ENCODE results near the gene PPT2. TPM values are rescaled to one million over a fixed set of nuclear protein-coding genes. Genes with fewer than 3 reads are reported as not detected.

The PPT2 gene
- total and polyA plus RNA-seq, 9 donors: 33.5 to 63.9 (median 43.9) TPM

GRCh38 chr6:32120573-32121059 lies 33.3 kb upstream of the PPT2 start:
- TF ChIP-seq, protein P1, sequence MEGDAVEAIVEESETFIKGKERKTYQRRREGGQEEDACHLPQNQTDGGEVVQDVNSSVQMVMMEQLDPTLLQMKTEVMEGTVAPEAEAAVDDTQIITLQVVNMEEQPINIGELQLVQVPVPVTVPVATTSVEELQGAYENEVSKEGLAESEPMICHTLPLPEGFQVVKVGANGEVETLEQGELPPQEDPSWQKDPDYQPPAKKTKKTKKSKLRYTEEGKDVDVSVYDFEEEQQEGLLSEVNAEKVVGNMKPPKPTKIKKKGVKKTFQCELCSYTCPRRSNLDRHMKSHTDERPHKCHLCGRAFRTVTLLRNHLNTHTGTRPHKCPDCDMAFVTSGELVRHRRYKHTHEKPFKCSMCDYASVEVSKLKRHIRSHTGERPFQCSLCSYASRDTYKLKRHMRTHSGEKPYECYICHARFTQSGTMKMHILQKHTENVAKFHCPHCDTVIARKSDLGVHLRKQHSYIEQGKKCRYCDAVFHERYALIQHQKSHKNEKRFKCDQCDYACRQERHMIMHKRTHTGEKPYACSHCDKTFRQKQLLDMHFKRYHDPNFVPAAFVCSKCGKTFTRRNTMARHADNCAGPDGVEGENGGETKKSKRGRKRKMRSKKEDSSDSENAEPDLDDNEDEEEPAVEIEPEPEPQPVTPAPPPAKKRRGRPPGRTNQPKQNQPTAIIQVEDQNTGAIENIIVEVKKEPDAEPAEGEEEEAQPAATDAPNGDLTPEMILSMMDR (IDR thresholded peaks at IDR 0.05): no peak
- TF ChIP-seq POLR2A (IDR thresholded peaks at IDR 0.05) (no peak), EP300 (IDR thresholded peaks at IDR 0.05) (no peak)
- no peak for DNase-seq
- no peaks in the 10 kb centered on the region for H3K9me3 ChIP-seq
- H3K4me3 ChIP-seq: no peak overlapping the region
- WGBS, 3 donors: 91 to 93% (median 91%) methylated on average over 11 to 12 of the region's 12 CpGs
- H3K4me1 ChIP-seq (ENCODE audit: insufficient read depth): peaks cover 1% of the 10 kb centered on the region
- H3K27me3 ChIP-seq: no peaks in the 10 kb centered on the region
- intact Hi-C loops (cut with DNase I): no loop called here
- no peaks in the 10 kb centered on the region for H3K36me3 ChIP-seq
- no peak overlapping the region for H3K27ac ChIP-seq

DNA sequence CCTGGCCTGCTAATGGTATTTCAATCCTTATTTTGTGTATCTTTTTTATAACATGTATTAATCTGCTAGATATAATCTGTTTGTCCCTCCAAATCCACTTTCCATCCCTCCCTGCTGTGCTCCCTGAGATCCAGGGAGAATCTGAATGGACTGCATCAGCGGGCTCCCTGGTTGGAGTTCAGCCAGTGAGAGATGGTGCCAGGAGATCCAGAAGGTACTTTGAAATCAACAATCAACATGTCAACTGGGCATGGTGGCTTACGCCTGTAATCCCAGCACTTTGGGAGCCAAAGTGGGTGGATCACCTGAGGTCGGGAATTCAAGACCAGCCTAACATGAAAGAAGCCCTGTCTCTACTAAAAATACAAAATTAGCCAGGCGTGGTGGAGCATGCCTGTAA lies 30.3 kb upstream of the PPT2 start:
- no peaks in the 10 kb centered on the region for H3K27me3 ChIP-seq
- peaks cover 9% of the 10 kb centered on the region for H3K4me1 ChIP-seq (ENCODE audit: insufficient read depth)
- WGBS, 3 donors: 76 to 79% (median 78%) methylated on average over 4 of the region's 4 CpGs
- intact Hi-C loops (cut with DNase I): no loop called here
- H3K4me3 ChIP-seq: no peak overlapping the region
- no peaks in the 10 kb centered on the region for H3K9me3 ChIP-seq
- no peaks in the 10 kb centered on the region for H3K36me3 ChIP-seq
- TF ChIP-seq, protein P1 (IDR thresholded peaks at IDR 0.05): no peak
- TF ChIP-seq POLR2A (IDR thresholded peaks at IDR 0.05) (no peak), EP300 (IDR thresholded peaks at IDR 0.05) (no peak)
- no peak overlapping the region for H3K27ac ChIP-seq
- DNase-seq: no peak

DNA sequence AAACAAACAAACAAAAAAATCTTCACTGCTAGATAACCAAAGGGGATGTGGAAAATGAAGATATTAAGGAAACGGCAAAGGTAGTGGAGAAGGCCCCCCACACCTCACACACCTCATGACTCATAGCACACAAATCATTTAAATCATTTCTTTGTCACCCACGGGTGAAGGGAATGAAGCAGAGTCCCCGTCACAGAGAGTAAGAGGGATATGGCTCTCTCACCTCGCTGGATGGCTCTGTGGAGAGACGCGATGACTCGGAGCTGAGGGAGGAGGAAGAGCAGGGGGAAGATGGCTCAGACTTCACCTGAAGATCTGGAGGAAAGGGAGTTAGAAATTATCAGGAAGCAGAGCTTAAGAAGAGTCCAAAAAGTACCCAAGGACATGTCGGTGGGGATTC lies 27.1 kb upstream of the PPT2 start:
- 12 to 34% (median 17%) methylated on average over 8 of the region's 8 CpGs for WGBS, 3 donors
- no peak for TF ChIP-seq EP300 (IDR thresholded peaks at IDR 0.05)
- TF ChIP-seq, protein P1 (IDR thresholded peaks at IDR 0.05): no peak
- no peak for TF ChIP-seq POLR2A (IDR thresholded peaks at IDR 0.05)
- no peak overlapping the region for H3K27ac ChIP-seq
- H3K4me3 ChIP-seq: peak overlapping the region; percentile 93
- intact Hi-C loops (cut with DNase I): no loop called here
- H3K4me1 ChIP-seq (ENCODE audit: insufficient read depth): peaks cover 13% of the 10 kb centered on the region
- H3K36me3 ChIP-seq: no peaks in the 10 kb centered on the region
- H3K9me3 ChIP-seq: no peaks in the 10 kb centered on the region
- DNase-seq: no peak
- H3K27me3 ChIP-seq: no peaks in the 10 kb centered on the region

DNA sequence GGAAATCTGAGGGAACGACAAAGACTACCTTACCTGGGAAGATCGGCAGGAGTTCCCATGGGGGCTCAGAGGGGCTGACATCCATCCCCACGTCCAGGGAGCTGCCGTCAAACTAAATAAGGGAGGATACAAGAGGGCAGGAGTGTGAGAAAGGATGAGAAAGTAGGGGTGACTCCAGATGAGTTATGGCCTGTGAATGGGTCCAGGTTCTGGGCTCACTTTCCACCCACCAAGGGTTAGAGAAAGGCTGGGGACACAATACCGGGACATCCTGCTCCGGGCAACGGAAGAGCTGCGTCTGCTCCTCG lies 26.6 kb upstream of the PPT2 start:
- H3K4me1 ChIP-seq (ENCODE audit: insufficient read depth): peaks cover 13% of the 10 kb centered on the region
- peak overlapping the region; percentile 93 for H3K4me3 ChIP-seq
- H3K27me3 ChIP-seq: no peaks in the 10 kb centered on the region
- 1 to 3% (median 2%) methylated on average over 9 of the region's 9 CpGs for WGBS, 3 donors
- no peak for DNase-seq
- H3K36me3 ChIP-seq: no peaks in the 10 kb centered on the region
- no peak for TF ChIP-seq POLR2A (IDR thresholded peaks at IDR 0.05)
- TF ChIP-seq, protein P1 (IDR thresholded peaks at IDR 0.05): no peak
- TF ChIP-seq EP300 (IDR thresholded peaks at IDR 0.05): no peak
- H3K27ac ChIP-seq: peak overlapping the region; percentile 56 to 60
- intact Hi-C loops (cut with DNase I): no loop called here
- H3K9me3 ChIP-seq: no peaks in the 10 kb centered on the region
